ENCODE data around the gene WDFY4.

Gene WDFY4

DNA sequence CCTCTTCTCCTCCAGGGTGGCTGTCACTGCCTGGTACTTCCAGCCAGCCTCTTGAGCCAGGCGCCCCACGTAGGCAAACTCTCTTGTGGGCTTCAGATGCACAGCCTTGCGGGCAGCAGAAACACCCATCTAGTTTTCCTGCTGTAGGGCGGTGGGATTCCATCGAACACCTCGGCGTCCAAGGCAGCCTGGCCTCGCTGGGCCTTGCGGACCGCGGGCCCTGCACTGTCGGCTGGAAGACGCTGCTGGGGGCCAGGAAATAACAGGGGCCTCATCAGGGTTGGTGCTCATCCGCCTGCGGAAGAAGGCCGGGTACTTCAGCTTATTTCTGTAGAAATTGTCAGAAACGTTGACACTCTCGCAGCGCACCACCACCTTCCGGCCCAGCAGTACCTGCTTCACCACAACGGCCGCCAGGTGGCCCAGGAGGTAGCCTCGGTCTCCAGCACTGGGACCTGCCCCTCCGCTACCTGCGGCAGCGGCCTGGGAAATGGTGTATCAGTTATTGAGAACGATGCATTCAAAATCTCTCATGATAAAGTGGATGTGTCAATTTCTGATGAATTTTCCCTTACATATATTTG, 61.1 kb downstream of the WDFY4 start:
- no peak for DNase-seq

DNA sequence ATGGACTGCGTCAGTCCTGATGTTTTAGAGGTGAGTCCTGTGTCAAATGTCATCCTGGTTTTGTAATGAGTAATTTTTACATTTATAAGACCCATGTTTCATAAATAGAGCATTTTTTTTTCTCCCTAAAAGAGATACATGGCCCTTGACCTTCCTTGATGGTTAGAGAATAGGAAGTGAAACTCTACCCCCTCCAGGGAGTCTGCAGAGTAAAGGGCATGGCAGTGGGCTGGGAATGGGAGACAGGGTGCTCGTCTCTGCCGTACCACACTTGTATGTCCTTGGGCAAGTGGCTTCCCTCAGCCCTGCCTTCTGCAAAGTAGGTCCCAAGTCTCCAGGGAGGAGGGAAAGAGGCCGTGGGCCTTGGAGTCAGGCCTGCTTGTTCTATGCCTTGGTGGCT, 63.9 kb downstream of the WDFY4 start:
- DNase-seq = no peak

- no peak for DNase-seq
Measured at GRCh38 chr10:48749254-48749787, 64.6 kb downstream of the WDFY4 start.

DNA sequence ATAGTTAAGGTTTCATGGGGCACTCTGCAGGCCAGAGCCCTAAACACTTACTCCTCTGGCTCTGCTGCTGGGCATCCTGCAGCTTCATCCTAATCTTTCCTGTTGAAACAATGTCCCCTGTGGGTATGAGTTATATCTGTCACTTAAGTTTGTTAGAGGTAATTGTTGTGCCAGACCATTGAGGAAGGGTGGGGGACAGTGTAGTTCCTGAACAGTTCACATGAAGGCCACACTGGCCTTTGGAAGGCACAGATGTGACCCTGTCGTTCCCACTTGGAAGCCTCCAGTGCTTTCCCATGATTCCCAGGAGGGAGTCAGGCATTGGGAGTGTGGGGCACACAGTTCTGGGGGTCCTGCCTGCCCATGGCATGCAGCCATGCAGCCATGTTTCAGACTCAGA, 65.3 kb downstream of the WDFY4 start:
- DNase-seq = no peak

- no peak for DNase-seq
Measured at GRCh38 chr10:48750991-48751390, 66.3 kb downstream of the WDFY4 start.

- DNase-seq = no peak
Measured at GRCh38 chr10:48751730-48752129, 67.1 kb downstream of the WDFY4 start.

- DNase-seq = no peak
Measured at GRCh38 chr10:48758411-48758810, 73.7 kb downstream of the WDFY4 start.

DNA sequence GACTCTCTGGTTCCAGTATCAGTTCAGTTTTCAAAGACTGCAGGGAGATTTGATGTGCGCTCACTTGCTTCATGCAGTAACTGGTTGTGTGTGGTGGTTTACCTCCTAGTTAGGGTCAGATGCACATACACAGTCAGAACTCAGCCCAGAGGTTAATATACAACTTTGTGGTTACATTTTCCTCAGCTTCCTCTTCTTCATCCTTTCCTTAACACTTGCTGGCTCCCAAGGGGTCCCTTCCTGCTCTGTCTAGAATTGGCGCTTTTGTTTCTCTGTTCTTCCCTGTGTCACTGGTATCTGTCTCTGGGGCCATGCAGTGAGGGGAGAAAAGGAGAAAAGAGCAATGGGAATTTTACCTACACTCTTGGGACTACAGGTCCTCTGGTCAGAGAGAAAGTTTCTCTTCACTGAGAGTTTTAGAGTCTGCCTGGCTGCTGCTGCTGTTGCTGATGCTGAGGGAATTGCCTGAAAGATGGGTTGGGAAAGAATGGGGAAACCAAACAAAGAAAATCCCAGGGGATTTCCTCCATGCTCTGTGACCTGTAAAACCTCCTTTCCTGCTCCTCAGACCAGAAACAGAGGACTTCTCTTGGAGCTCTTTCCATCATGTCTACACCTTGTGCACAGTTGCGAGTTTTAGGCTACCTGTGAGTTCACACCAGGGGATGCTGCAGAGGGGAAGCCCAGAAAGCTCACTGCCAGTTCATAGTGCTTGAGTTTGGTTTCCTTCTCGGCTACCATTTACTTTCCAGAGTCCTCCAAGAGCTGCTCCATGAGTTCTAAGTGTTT, 74.6 kb downstream of the WDFY4 start:
- no peak for DNase-seq

GRCh38 chr10:48760983-48761382, 76.3 kb downstream of the WDFY4 start:
- DNase-seq = no peak

- no peak for DNase-seq
Measured at GRCh38 chr10:48762064-48763042, 77.7 kb downstream of the WDFY4 start.

GRCh38 chr10:48763403-48763965, 78.8 kb downstream of the WDFY4 start:
- no peak for DNase-seq

DNA sequence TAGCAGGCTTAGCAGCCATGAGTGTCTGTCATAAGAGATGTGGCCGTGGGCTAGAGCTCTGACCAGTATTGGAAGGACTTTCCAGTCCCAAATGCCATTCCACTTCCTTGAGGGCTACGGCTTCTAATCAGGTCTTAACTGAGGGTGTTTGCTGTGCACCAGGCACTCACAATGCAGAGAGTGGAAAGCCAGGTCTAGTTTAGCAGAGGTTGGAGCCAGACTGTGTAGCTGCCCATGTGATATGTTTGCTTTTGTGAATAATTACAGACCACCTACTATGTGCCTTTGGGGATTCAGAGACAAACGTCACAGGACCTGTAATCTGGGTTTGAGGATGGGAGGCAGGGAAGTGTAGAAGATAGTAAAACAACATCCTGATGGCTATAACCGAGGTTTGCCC, 79.8 kb downstream of the WDFY4 start:
- DNase-seq = no peak

- DNase-seq = no peak
Measured at GRCh38 chr10:48765039-48765438, 80.4 kb downstream of the WDFY4 start.

DNA sequence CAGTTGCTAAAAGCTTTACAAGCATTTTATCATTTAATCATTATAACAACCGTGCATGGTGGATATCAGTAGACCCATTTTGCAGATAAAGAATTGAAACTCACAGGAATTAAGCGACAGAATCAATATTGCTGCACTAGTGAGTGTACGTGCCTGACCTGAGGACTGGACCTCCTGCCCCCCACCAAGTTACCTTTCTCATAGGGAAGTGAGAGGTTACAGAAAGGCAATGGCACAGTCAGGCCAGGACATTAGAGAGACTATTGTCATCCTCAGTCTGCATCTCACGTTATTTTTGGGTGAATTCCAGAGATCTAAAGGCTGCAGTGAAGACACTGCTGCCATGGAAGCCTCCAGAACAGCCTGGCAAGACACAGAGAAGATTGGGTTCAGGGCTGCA, 80.9 kb downstream of the WDFY4 start:
- DNase-seq = no peak

DNA sequence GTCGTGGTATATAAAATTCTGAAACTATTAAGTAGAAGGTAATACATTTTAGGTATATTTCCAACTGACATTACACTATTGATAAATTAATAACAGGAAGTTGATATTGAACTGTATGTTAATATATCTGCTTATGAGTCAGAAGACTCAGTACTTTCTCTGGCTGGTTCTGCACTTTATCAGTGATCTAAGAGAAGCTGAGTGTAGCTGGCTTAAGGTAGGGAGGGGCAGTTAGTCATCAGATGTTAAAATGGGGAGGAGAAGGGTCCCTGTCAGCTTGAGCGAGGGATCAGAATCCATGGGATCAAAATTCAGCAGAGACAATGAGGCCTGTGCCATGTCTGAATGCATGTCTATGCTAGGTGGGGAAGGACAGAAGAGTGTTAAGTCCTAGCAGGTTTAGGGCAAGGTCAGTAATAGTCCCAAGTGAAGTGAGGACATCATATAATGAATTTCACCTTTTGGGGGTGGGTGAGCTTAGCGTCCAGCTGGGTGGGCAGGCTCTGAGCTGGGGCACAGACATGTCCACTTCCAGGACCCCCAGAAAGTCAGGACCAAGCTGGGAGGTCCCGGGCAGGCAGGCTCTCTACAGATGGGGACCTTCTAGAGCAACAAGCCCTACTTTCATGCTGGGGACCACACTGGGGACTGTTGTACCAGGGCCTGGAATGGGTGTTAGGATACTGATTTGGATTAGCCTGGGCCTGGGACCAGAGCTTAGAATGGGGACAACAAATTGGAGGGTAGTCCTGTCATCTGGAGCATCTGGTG, 82.9 kb downstream of the WDFY4 start:
- DNase-seq = no peak

DNA sequence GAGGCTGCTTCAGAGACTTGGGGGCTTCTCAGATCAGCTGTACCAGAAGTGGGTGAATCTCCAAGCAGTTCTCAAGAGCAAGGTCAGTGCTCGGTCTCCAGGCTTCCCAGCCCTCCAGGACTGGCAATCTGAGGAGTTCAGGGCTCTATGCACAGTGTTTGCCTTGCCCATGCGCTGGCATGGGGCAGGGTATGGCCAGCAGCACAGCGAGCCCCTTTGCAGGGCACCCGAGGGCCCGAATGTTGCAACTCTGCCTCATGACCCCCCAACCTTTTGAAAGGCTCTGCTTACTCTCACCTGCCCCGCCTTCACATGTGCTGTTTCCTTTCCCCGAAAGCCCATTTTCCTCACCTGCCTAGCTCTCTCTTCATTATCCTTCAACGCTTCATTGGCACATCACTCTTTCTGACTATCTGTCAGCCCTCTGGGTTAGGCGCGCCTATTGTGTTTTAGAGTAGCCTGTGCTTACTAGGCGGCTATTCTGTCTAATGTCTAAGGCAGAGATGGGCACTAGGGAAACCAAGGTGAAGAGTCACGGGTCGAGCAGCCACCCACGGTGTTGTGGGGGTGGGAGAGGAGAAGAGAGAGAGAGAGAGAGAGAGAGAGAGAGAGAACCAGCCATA, 83.6 kb downstream of the WDFY4 start:
- no peak for DNase-seq

- DNase-seq = no peak
Measured at GRCh38 chr10:48768926-48769325, 84.3 kb downstream of the WDFY4 start.

DNA sequence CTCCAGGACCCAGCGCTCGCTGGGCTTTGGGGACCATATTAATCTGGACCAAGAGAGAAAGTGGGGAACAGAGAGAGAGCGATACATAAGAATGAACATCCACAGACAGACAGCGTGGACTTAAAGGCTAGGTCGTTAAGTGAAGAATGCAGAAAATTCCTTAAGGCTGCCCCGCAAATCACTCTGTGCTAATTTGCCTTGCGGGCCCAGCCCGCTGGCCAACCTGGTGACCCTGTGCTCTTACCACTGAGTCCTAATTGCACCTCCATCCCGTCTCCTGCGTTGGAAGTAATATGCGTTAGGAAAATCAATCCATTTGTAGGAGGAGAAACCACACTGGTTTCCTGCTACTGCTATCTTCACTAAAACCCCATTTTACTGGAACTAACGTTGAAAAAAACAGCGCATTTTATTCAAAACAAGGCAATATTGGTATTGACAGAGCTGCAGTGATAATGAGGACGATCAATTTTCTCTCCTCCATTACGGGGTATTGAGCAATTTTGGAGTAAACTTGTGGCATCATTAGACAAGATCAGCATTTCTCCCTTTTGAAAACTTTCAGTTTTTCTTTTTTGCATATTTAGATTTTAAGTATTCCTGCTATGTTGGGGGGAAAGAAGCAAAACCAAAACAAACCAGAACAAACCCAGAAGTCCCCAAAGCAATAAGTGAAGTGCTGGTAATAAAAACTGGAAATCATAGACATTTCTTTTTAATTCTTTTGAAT, 85.2 kb downstream of the WDFY4 start:
- DNase-seq = no peak

- DNase-seq = no peak
Measured at GRCh38 chr10:48770561-48771089, 86.0 kb downstream of the WDFY4 start.

GRCh38 chr10:48771234-48771633, 86.6 kb downstream of the WDFY4 start:
- DNase-seq = no peak

DNA sequence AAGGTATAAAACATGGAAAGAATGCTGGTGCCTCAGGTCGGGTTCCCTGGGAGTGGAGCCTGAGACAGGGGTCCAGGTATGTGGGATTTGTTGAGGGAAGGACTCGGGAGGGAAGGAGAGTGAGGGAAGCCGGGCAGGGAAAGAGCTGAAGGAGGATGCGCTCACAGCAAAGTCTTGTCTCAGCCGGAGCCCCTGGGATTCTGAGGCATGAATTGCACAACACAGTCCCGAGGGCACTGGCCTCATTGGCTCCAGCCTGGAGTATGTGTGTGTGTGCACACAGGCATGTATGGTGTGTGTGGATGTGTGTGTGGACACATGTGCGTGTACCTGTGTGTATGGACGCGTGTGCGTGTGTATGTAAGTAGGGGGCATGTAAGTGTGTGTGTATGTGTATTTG, 87.4 kb downstream of the WDFY4 start:
- no peak for DNase-seq

Measured in CD4-positive, alpha-beta T cell treated with Interferon alpha-2 for 1 hour (primary cell).